ENCODE results near the gene NPFFR1. TPM values are rescaled to one million over a fixed set of nuclear protein-coding genes. Genes with fewer than 3 reads are reported as not detected.

Gene NPFFR1
- total and polyA plus RNA-seq, 10 of the 15 experiments (the other 5 are each of a cell fraction or from before 2014, with no cell fraction given), result 0.03 TPM; not detected in 9

DNA sequence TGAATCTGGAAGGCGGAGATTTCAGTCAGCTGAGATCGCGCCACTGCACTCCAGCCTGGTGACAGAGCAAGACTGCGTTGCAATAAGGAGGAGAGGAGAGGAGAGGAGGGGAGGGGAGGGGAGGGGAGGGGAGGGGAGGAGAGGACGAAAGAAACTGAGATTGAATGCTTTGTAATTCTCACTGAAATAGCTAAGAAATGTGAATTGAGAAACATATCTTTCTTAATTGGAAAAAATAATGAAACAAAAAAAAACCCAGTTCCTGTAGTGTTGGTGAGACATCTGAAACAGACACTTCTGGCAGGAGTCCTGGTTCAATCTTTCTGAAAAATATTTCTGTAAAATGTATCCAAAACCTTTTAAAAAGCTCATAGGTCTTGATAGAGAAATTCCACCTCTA lies 77.0 kb downstream of the NPFFR1 start:
- no peaks in the 10 kb centered on the region for H3K79me2 ChIP-seq (ENCODE audit: control insufficient read depth, insufficient read depth, low read length)
- H3K4me1 ChIP-seq (ENCODE audit: control insufficient read depth, insufficient read depth, low read length), result no peaks in the 10 kb centered on the region
- H3K4me2 ChIP-seq (ENCODE audit: control insufficient read depth, insufficient read depth), result no peak overlapping the region
- DNase-seq (ENCODE audit: low read depth, low spot score) (no peak), ATAC-seq (no peak), FAIRE-seq (no peak)
- RAD21 ChIA-PET (ENCODE audit: unreplicated experiment), result no interaction called here
- no peak overlapping the region for H3K9ac ChIP-seq (ENCODE audit: control insufficient read depth, insufficient read depth, low read length)
- BruUV-seq (replicated peaks), result no TSS peak
- CTCF ChIA-PET, result interaction anchor here (1.3 kb wide), 1 partner anchor 9 kb away, joined by 3 read pairs; no protein-coding TSS in a partner anchor
- no peak overlapping the region for H2AFZ ChIP-seq (ENCODE audit: control insufficient read depth, low read depth, low read length)
- SMC1A ChIA-PET (ENCODE audit: uncharacterized antibody, unreplicated experiment), result interaction anchor here (0.8 kb wide), 1 partner anchor 158 kb away, joined by 5 read pairs; no protein-coding TSS in a partner anchor
- no peak overlapping the region for H3K27ac ChIP-seq (ENCODE audit: control insufficient read depth, insufficient read depth)
- H3K27me3 ChIP-seq (replicated peaks in 1 of 2; ENCODE audit: control insufficient read depth in 2 of 2, insufficient read depth in 2 of 2, low read length in 1 of 2), result no peaks in the 10 kb centered on the region
- WGBS (ENCODE audit: insufficient coverage, insufficient replicate concordance, low lambda C conversion rate, missing lambda C conversion rate), result 100% methylated on average over 3 of the region's 5 CpGs
- H3K9me3 ChIP-seq (replicated peaks; ENCODE audit: control insufficient read depth, insufficient read depth, low read length), result no peaks in the 10 kb centered on the region
- intact Hi-C loops (cut with micrococcal nuclease; ENCODE audit: unreplicated experiment) (no loop called here), in situ Hi-C loops (cut with MboI) (no loop called here)
- POLR2A ChIA-PET, result no interaction called here
- TF ChIP-seq, protein P1, sequence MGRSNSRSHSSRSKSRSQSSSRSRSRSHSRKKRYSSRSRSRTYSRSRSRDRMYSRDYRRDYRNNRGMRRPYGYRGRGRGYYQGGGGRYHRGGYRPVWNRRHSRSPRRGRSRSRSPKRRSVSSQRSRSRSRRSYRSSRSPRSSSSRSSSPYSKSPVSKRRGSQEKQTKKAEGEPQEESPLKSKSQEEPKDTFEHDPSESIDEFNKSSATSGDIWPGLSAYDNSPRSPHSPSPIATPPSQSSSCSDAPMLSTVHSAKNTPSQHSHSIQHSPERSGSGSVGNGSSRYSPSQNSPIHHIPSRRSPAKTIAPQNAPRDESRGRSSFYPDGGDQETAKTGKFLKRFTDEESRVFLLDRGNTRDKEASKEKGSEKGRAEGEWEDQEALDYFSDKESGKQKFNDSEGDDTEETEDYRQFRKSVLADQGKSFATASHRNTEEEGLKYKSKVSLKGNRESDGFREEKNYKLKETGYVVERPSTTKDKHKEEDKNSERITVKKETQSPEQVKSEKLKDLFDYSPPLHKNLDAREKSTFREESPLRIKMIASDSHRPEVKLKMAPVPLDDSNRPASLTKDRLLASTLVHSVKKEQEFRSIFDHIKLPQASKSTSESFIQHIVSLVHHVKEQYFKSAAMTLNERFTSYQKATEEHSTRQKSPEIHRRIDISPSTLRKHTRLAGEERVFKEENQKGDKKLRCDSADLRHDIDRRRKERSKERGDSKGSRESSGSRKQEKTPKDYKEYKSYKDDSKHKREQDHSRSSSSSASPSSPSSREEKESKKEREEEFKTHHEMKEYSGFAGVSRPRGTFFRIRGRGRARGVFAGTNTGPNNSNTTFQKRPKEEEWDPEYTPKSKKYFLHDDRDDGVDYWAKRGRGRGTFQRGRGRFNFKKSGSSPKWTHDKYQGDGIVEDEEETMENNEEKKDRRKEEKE (IDR thresholded peaks at IDR 0.05), result no peak
- TF ChIP-seq MEF2B (IDR thresholded peaks at IDR 0.05; ENCODE audit: partially characterized antibody, poor library complexity, severe bottlenecking), result no peak
- no peaks in the 10 kb centered on the region for H4K20me1 ChIP-seq (ENCODE audit: control insufficient read depth, insufficient read depth)
- no peak overlapping the region for H3K4me3 ChIP-seq
- peaks cover 10 to 30% of the 10 kb centered on the region in 2 experiments for H3K36me3 ChIP-seq (ENCODE audit: control insufficient read depth in 2 of 2, insufficient read depth in 2 of 2, low read length in 1 of 2)

DNA sequence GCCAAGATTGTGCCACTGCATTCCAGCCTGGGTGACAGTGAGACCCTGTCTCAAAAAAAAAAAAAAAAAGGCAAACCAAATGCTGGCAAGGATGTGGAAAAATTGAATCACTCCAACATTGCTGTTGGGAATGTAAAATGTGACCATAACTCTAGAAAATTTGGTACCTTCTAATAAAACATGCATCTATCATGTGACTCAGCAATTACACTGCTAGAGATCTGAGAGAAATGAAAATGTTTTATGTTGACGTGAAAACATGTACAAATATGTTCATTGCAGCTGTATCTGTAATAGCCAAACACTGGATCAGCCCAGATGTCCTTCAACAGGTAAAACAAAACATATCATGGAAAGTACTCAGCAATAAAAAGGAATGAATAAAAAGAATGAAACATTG lies 82.7 kb downstream of the NPFFR1 start:
- Histone ChIP-seq H2AFZ (ENCODE audit: control insufficient read depth, low read depth, low read length) (no peak overlapping the region), H3K4me2 (ENCODE audit: control insufficient read depth, insufficient read depth) (no peak overlapping the region), H3K4me3 (no peak overlapping the region), H3K9me3 (replicated peaks; ENCODE audit: control insufficient read depth, insufficient read depth, low read length) (no peaks in the 10 kb centered on the region; the same call in 2 of the 3 replicates), H3K36me3 (ENCODE audit: control insufficient read depth in 2 of 2, insufficient read depth in 2 of 2, low read length in 1 of 2) (peaks cover 14 to 36% of the 10 kb centered on the region in 2 experiments), H3K9ac (ENCODE audit: control insufficient read depth, insufficient read depth, low read length) (no peak overlapping the region), H3K27me3 (replicated peaks in 1 of 2; ENCODE audit: control insufficient read depth in 2 of 2, insufficient read depth in 2 of 2, low read length in 1 of 2) (no peaks in the 10 kb centered on the region), H4K20me1 (ENCODE audit: control insufficient read depth, insufficient read depth) (peaks cover 2% of the 10 kb centered on the region; the same call in 1 of the 2 replicates), H3K79me2 (ENCODE audit: control insufficient read depth, insufficient read depth, low read length) (no peaks in the 10 kb centered on the region), H3K4me1 (ENCODE audit: control insufficient read depth, insufficient read depth, low read length) (no peaks in the 10 kb centered on the region; the same call in 1 of the 2 replicates), H3K27ac (ENCODE audit: control insufficient read depth, insufficient read depth) (no peak overlapping the region)
- POLR2A ChIA-PET, result no interaction called here
- no peak for DNase-seq (ENCODE audit: low read depth, low spot score)
- whole genome bisulfite sequencing (ENCODE audit: insufficient coverage, insufficient replicate concordance, low lambda C conversion rate, missing lambda C conversion rate), result 95% methylated on average over 1 of the region's 1 CpG
- in situ Hi-C loops (cut with MboI) (no loop called here), intact Hi-C loops (cut with micrococcal nuclease; ENCODE audit: unreplicated experiment) (no loop called here)
- ATAC-seq, result no peak
- FAIRE-seq, result no peak
- SMC1A ChIA-PET (ENCODE audit: uncharacterized antibody, unreplicated experiment), result interaction anchor here (0.9 to 1.2 kb wide), 2 partner anchors 11 to 55 kb away, joined by 3 read pairs; partner anchors contain the start of gene TYSND1
- RAD21 ChIA-PET (ENCODE audit: unreplicated experiment), result interaction anchor here (0.7 to 1.6 kb wide), 3 partner anchors 55 to 873 kb away, joined by 3 to 6 read pairs (median 3); partner anchors contain the start of gene TYSND1
- no peak for TF ChIP-seq DPF2 (IDR thresholded peaks at IDR 0.05)
- TF ChIP-seq PAX8 (IDR thresholded peaks at IDR 0.05), result no peak
- no peak for TF ChIP-seq SIX5 (IDR thresholded peaks at IDR 0.05; ENCODE audit: low read depth, low read length, severe bottlenecking)
- TF ChIP-seq TAF1 (IDR thresholded peaks at IDR 0.05; ENCODE audit: borderline replicate concordance, low read depth, low read length), result no peak
- no peak for TF ChIP-seq JUND (IDR thresholded peaks at IDR 0.05; ENCODE audit: low read depth, low read length)
- TF ChIP-seq EZH2 (IDR thresholded peaks at IDR 0.05; ENCODE audit: borderline replicate concordance, control insufficient read depth, low read depth, low read length), result no peak
- CTCF ChIA-PET, result interaction anchor here (1.1 to 2.5 kb wide), 3 partner anchors 55 to 163 kb away, joined by 3 to 11 read pairs (median 4); no protein-coding TSS in a partner anchor
- BruUV-seq (replicated peaks), result no TSS peak
